ENCODE measurements around the gene SPARCL1.

The SPARCL1 gene

GRCh38 chr4:87541956-87542709 lies 13.0 kb upstream of the SPARCL1 start:
- POLR2A ChIA-PET = no interaction called here

GRCh38 chr4:87541521-87541920 lies 12.3 kb upstream of the SPARCL1 start:
- no peak for TF ChIP-seq CTCF (IDR thresholded peaks at IDR 0.05; ENCODE audit: insufficient read depth, low read length, missing control alignments)
- CTCF ChIA-PET = interaction anchor here (0.9 to 2.0 kb wide), 7 partner anchors 11 to 308 kb away, joined by 3 to 13 read pairs (median 3); no protein-coding TSS in a partner anchor
- no peak for DNase-seq (ENCODE audit: low read depth, low spot score)
- H3K4me3 ChIP-seq (ENCODE audit: low read depth, low read length) = no peak overlapping the region
- POLR2A ChIA-PET = no interaction called here

More at GRCh38 chr4:87541956-87542709, 13.0 kb upstream of the SPARCL1 start:
- DNase-seq (ENCODE audit: low read depth, low spot score) = no peak
- CTCF ChIA-PET = interaction anchor here (0.9 to 2.0 kb wide), 6 partner anchors 10 to 308 kb away, joined by 3 to 13 read pairs (median 3); no protein-coding TSS in a partner anchor
- no peak overlapping the region for H3K4me3 ChIP-seq (ENCODE audit: low read depth, low read length)
- TF ChIP-seq CTCF (IDR thresholded peaks at IDR 0.05; ENCODE audit: insufficient read depth, low read length, missing control alignments) = no peak

GRCh38 chr4:87540146-87541058 lies 11.2 kb upstream of the SPARCL1 start:
- no peak overlapping the region for H3K4me3 ChIP-seq (ENCODE audit: low read depth, low read length)
- DNase-seq (ENCODE audit: low read depth, low spot score) = no peak
- no peak for TF ChIP-seq CTCF (IDR thresholded peaks at IDR 0.05; ENCODE audit: insufficient read depth, low read length, missing control alignments)
- POLR2A ChIA-PET = no interaction called here
- CTCF ChIA-PET = interaction anchor here (0.9 to 2.0 kb wide), 5 partner anchors 10 to 312 kb away, joined by 3 to 13 read pairs (median 3); no protein-coding TSS in a partner anchor

GRCh38 chr4:87532907-87533306 lies 3.7 kb upstream of the SPARCL1 start:
- no peak overlapping the region for H3K4me3 ChIP-seq (ENCODE audit: low read depth, low read length)
- TF ChIP-seq CTCF (IDR thresholded peaks at IDR 0.05; ENCODE audit: insufficient read depth, low read length, missing control alignments) = no peak
- CTCF ChIA-PET = interaction anchor here (1.6 to 1.7 kb wide), 2 partner anchors 11 to 306 kb away, joined by 4 read pairs; no protein-coding TSS in a partner anchor
- no peak for DNase-seq (ENCODE audit: low read depth, low spot score)
- POLR2A ChIA-PET = no interaction called here

- TF ChIP-seq CTCF (IDR thresholded peaks at IDR 0.05; ENCODE audit: insufficient read depth, low read length, missing control alignments) = no peak
- no peak overlapping the region for H3K4me3 ChIP-seq (ENCODE audit: low read depth, low read length)
- ChIA-PET CTCF (interaction anchor here (1.6 to 1.7 kb wide), 2 partner anchors 12 to 307 kb away, joined by 4 read pairs; no protein-coding TSS in a partner anchor), POLR2A (no interaction called here)
- DNase-seq (ENCODE audit: low read depth, low spot score) = no peak
These were observed 2.9 kb upstream of the SPARCL1 start for GRCh38 chr4:87532109-87532508.
